Neural progenitor cell (in vitro differentiated cells): ENCODE measurements around the gene DNASE2B.

Experiments
- CTCF ChIP-seq: fragments of 200-600 bp; sonication (generic); IDR thresholded peaks from 2 replicates; pipeline ENCODE4 v1.5.1; 2017; ENCODE audit warnings: antibody characterized with exemption, mild to moderate bottlenecking
- EZH2 ChIP-seq: fragments of 200-600 bp; sonication (generic); IDR thresholded peaks from 2 replicates; pipeline ENCODE4 v1.6.1; 2017; ENCODE audit warnings: antibody characterized with exemption, mild to moderate bottlenecking, moderate library complexity
- EZH2phosphoT487 ChIP-seq: fragments of 200-600 bp; sonication (generic); IDR thresholded peaks from 2 replicates; pipeline ENCODE4 v1.6.1; 2017; ENCODE audit warnings: antibody characterized with exemption

GRCh38 chr1:84407958-84408422 is 9.7 kb downstream of the DNASE2B start:
- TF ChIP-seq CTCF: no peak
- TF ChIP-seq EZH2: no peak
- no peak for TF ChIP-seq EZH2phosphoT487
